Thoracic aorta (tissue), 2 donors: ENCODE measurements around the gene PSMA2. TPM values are rescaled to one million over a fixed set of nuclear protein-coding genes. Genes with fewer than 3 reads are reported as not detected.

Source experiments
- ATAC-seq: fragments of 150-250 bp; one replicate; pipeline ENCODE4 v1.8.0; 2017; ENCODE audit warnings: low read depth; ENCODE audit not compliant: insufficient number of reproducible peaks, low FRiP score
- DNase-seq: peaks from one replicate; pipeline ENCODE4 v3.0.0-alpha.2; 2020; ENCODE audit warnings: low spot score
- H3K27ac ChIP-seq, 2 donors: fragments of 200-600 bp; sonication (generic); 1 replicate in 1 of 2; 2 replicates in 1 of 2; pipeline ENCODE4 v1.5.1; 2016; ENCODE audit warnings: mild to moderate bottlenecking in 2 of 2, moderate library complexity in 2 of 2
- H3K27me3 ChIP-seq: fragments of 200-600 bp; sonication (generic); replicated peaks from 2 replicates; pipeline ENCODE4 v1.6.0; 2016; ENCODE audit warnings: mild to moderate bottlenecking; ENCODE audit not compliant: insufficient read depth
- H3K36me3 ChIP-seq: fragments of 200-600 bp; sonication (generic); one replicate; pipeline ENCODE4 v1.5.1; 2016
- H3K4me1 ChIP-seq, 2 donors: fragments of 200-600 bp; sonication (generic); 1 replicate in 1 of 2; 2 replicates in 1 of 2; pipeline versions ENCODE4 v1.5.1 to v1.6.0; 2016; ENCODE audit warnings: low read depth in 2 of 2, mild to moderate bottlenecking in 1 of 2; ENCODE audit not compliant: control insufficient read depth in 1 of 2
- H3K4me3 ChIP-seq: fragments of 200-600 bp; sonication (generic); 2 replicates; pipeline ENCODE4 v1.5.1; 2016; ENCODE audit warnings: mild to moderate bottlenecking
- H3K9me3 ChIP-seq: fragments of 200-600 bp; sonication (generic); 2 replicates; pipeline ENCODE4 v1.5.1; 2016
- total RNA-seq, 2 donors: library from RNA; depleted of rRNA; stranded (reverse); fragments of >200 nt; gene quantifications; one replicate each; pipeline versions ENCODE4 v1.1.0 to v1.2.3, GENCODE V29; 2016
- TF ChIP-seq, protein P1 (sequence below): fragments of 200-600 bp; sonication (generic); IDR thresholded peaks from one replicate; pipeline ENCODE4 v1.5.1; 2019; ENCODE audit warnings: antibody characterized with exemption

The PSMA2 gene
- total RNA-seq, 2 donors from 2014 or later = 30.2 to 53.6 TPM

GRCh38 chr7:42907316-42907715 is 24.7 kb downstream of the PSMA2 start:
- Histone ChIP-seq H3K4me3 (no peak overlapping the region), H3K9me3 (no peaks in the 10 kb centered on the region), H3K27ac (no peak overlapping the region), H3K4me1 (peaks cover 0 to 14% of the 10 kb centered on the region in 2 donors), H3K36me3 (no peaks in the 10 kb centered on the region), H3K27me3 (no peaks in the 10 kb centered on the region)
- TF ChIP-seq, protein P1, sequence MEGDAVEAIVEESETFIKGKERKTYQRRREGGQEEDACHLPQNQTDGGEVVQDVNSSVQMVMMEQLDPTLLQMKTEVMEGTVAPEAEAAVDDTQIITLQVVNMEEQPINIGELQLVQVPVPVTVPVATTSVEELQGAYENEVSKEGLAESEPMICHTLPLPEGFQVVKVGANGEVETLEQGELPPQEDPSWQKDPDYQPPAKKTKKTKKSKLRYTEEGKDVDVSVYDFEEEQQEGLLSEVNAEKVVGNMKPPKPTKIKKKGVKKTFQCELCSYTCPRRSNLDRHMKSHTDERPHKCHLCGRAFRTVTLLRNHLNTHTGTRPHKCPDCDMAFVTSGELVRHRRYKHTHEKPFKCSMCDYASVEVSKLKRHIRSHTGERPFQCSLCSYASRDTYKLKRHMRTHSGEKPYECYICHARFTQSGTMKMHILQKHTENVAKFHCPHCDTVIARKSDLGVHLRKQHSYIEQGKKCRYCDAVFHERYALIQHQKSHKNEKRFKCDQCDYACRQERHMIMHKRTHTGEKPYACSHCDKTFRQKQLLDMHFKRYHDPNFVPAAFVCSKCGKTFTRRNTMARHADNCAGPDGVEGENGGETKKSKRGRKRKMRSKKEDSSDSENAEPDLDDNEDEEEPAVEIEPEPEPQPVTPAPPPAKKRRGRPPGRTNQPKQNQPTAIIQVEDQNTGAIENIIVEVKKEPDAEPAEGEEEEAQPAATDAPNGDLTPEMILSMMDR = no peak
- DNase-seq (no peak), ATAC-seq (no peak)

DNA sequence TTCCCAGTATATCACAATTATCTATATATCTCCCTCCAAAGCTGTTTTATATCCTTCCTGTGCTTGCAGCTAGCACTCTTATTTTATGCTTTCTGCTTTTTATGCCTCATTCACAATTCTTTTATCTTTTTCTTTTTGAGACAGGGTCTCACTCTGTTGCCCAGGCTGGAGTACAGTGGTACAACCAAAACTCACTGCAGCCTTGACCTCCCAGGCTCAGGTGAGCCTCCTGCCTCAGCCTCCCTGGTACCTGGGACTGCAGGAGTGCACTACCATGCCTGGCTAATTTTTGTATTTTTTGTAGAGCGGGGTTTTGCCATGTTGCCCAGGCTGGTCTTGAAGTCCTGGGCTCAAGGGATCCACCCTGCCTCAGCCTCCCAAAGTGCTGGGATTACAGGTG is 25.8 kb downstream of the PSMA2 start:
- Histone ChIP-seq H3K4me1 (peaks cover 0 to 11% of the 10 kb centered on the region in 2 donors), H3K27me3 (no peaks in the 10 kb centered on the region), H3K4me3 (no peak overlapping the region), H3K27ac (no peak overlapping the region), H3K36me3 (no peaks in the 10 kb centered on the region), H3K9me3 (no peaks in the 10 kb centered on the region)
- no peak for DNase-seq
- TF ChIP-seq, protein P1 = no peak
- no peak for ATAC-seq

GRCh38 chr7:42902331-42902730 is 29.6 kb downstream of the PSMA2 start:
- TF ChIP-seq, protein P1 = no peak

GRCh38 chr7:42900842-42901241 is 31.1 kb downstream of the PSMA2 start:
- ATAC-seq = no peak
- TF ChIP-seq, protein P1 = no peak

More at GRCh38 chr7:42902331-42902730, 29.6 kb downstream of the PSMA2 start:
- Histone ChIP-seq H3K9me3 (no peaks in the 10 kb centered on the region), H3K27ac (no peak overlapping the region), H3K4me3 (no peak overlapping the region), H3K4me1 (no peaks in the 10 kb centered on the region), H3K27me3 (no peaks in the 10 kb centered on the region), H3K36me3 (no peaks in the 10 kb centered on the region)
- no peak for ATAC-seq
- DNase-seq = no peak

GRCh38 chr7:42893346-42894240 is 38.4 kb downstream of the PSMA2 start:
- ATAC-seq = no peak
- no peak for DNase-seq

More at GRCh38 chr7:42900842-42901241, 31.1 kb downstream of the PSMA2 start:
- Histone ChIP-seq H3K4me1 (no peaks in the 10 kb centered on the region), H3K27me3 (no peaks in the 10 kb centered on the region), H3K9me3 (no peaks in the 10 kb centered on the region), H3K4me3 (no peak overlapping the region), H3K36me3 (no peaks in the 10 kb centered on the region), H3K27ac (no peak overlapping the region)
- DNase-seq = no peak

More at GRCh38 chr7:42893346-42894240, 38.4 kb downstream of the PSMA2 start:
- peaks cover 4% of the 10 kb centered on the region for H3K9me3 ChIP-seq
- H3K36me3 ChIP-seq = no peaks in the 10 kb centered on the region
- H3K27ac ChIP-seq = no peak overlapping the region
- no peaks in the 10 kb centered on the region for H3K27me3 ChIP-seq
- TF ChIP-seq, protein P1 = no peak
- H3K4me3 ChIP-seq = no peak overlapping the region
- no peaks in the 10 kb centered on the region for H3K4me1 ChIP-seq
